ENCODE results near the gene STIM1.

The STIM1 gene

DNA sequence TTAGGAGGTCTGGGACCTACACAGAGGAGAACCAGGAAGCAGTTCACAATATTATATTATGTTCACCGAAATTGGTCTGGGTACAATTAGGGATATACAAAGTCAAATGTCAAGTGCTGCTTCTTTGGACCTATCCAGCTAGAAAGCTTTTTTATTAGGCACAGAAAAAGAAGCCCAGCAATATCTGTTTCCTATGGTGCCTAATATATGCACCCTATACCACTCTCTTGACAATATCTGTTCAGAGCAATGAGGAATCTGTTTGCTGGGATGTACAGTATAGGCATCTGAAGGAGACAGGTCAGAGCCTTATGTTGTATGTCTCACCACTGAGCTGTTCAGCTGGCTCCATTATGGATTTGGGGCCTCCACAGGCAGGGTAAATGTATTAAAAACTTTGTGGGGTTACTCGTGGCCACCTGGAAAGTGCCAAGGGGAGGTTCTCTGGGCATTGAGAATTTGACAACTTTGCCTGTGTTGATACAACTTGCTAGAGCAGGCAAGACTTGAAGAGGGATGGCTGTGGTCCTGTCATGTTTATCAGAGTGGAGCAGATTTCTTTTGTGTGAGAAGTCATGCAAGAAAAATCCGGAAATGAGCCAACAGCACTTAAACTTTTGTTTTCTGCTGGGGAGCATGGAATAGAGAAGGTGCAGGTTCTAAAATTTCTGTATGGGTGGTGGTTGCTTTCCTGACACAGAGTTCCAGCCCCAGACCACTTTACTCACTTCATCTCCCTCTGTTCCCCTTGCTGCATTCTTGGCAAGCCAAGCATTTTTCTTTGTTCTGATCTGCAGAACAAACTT, 10.1 kb downstream of the STIM1 start:
- H3K27ac ChIP-seq (replicated peaks), result peak overlapping the region; percentile 59
- no peaks in the 10 kb centered on the region for H3K27me3 ChIP-seq (ENCODE audit: insufficient read depth, poor library complexity, severe bottlenecking)
- DNase-seq (ENCODE audit: low read depth in 1 of 2, low spot score in 1 of 2), result peak in 1 of 2 experiments; percentile 32
- TF ChIP-seq POLR2AphosphoS5 (IDR thresholded peaks at IDR 0.05; ENCODE audit: low read depth) (no peak), GABPA (IDR thresholded peaks at IDR 0.05; ENCODE audit: low read depth) (no peak), SPI1 (IDR thresholded peaks at IDR 0.05; ENCODE audit: borderline replicate concordance, low read depth) (no peak)
- TF ChIP-seq, protein P1, sequence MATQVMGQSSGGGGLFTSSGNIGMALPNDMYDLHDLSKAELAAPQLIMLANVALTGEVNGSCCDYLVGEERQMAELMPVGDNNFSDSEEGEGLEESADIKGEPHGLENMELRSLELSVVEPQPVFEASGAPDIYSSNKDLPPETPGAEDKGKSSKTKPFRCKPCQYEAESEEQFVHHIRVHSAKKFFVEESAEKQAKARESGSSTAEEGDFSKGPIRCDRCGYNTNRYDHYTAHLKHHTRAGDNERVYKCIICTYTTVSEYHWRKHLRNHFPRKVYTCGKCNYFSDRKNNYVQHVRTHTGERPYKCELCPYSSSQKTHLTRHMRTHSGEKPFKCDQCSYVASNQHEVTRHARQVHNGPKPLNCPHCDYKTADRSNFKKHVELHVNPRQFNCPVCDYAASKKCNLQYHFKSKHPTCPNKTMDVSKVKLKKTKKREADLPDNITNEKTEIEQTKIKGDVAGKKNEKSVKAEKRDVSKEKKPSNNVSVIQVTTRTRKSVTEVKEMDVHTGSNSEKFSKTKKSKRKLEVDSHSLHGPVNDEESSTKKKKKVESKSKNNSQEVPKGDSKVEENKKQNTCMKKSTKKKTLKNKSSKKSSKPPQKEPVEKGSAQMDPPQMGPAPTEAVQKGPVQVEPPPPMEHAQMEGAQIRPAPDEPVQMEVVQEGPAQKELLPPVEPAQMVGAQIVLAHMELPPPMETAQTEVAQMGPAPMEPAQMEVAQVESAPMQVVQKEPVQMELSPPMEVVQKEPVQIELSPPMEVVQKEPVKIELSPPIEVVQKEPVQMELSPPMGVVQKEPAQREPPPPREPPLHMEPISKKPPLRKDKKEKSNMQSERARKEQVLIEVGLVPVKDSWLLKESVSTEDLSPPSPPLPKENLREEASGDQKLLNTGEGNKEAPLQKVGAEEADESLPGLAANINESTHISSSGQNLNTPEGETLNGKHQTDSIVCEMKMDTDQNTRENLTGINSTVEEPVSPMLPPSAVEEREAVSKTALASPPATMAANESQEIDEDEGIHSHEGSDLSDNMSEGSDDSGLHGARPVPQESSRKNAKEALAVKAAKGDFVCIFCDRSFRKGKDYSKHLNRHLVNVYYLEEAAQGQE (IDR thresholded peaks at IDR 0.05; ENCODE audit: insufficient replicate concordance, low read depth), result no peak
- TF ChIP-seq, protein P2, sequence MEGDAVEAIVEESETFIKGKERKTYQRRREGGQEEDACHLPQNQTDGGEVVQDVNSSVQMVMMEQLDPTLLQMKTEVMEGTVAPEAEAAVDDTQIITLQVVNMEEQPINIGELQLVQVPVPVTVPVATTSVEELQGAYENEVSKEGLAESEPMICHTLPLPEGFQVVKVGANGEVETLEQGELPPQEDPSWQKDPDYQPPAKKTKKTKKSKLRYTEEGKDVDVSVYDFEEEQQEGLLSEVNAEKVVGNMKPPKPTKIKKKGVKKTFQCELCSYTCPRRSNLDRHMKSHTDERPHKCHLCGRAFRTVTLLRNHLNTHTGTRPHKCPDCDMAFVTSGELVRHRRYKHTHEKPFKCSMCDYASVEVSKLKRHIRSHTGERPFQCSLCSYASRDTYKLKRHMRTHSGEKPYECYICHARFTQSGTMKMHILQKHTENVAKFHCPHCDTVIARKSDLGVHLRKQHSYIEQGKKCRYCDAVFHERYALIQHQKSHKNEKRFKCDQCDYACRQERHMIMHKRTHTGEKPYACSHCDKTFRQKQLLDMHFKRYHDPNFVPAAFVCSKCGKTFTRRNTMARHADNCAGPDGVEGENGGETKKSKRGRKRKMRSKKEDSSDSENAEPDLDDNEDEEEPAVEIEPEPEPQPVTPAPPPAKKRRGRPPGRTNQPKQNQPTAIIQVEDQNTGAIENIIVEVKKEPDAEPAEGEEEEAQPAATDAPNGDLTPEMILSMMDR (IDR thresholded peaks at IDR 0.05; ENCODE audit: insufficient read depth, low read length), result no peak
- no peak overlapping the region for H3K4me3 ChIP-seq (replicated peaks; ENCODE audit: insufficient read depth, low read length)

DNA sequence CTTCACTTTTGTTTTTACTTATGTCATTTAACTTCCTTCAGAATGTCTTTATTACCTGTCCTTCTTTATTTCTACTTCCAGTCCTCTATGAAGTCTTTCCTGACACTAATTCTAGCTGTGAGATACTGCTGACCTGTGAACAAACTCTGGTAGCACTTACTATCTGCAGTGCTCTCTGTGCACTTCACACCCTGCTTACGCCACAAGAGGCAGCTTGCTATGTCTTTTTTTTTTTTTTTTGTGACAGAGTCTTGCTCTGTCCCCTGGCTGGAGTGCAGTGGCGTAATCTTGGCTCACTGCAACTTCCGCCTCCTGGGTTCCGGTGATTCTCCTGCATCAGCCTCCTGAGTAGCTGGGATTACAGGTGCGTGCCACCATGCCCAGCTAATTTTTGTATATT, 10.7 kb downstream of the STIM1 start:
- DNase-seq (ENCODE audit: low read depth in 1 of 2, low spot score in 1 of 2), result peak; percentile 63 to 91
- no peaks in the 10 kb centered on the region for H3K27me3 ChIP-seq (ENCODE audit: insufficient read depth, poor library complexity, severe bottlenecking)
- peak; percentile 68 for TF ChIP-seq GABPA (IDR thresholded peaks at IDR 0.05; ENCODE audit: low read depth)
- TF ChIP-seq, protein P2 (IDR thresholded peaks at IDR 0.05; ENCODE audit: insufficient read depth, low read length), result no peak
- H3K27ac ChIP-seq (replicated peaks), result peak overlapping the region; percentile 59
- no peak overlapping the region for H3K4me3 ChIP-seq (replicated peaks; ENCODE audit: insufficient read depth, low read length)

DNA sequence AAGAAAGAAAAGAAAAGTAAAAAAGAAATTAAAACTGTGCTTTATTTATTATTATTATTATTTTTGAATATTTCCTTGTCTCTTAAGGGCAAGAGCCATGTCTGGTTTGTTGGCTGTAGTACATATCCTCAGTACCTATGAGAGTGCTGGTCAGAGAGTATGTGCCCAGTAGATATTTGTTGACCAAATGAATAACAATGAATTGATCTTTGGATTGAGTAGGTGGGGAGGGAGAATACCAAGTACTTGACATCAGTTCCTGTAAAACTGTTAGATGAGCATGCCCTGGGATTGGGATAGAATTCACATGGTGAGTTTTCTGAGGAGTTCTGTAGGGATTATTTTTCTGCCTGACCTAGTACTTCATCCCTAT, 11.4 kb downstream of the STIM1 start:
- no peak for DNase-seq (ENCODE audit: low read depth in 1 of 2, low spot score in 1 of 2)
- Histone ChIP-seq H3K4me3 (replicated peaks; ENCODE audit: insufficient read depth, low read length) (no peak overlapping the region), H3K27ac (replicated peaks) (peak overlapping the region; percentile 43), H3K27me3 (ENCODE audit: insufficient read depth, poor library complexity, severe bottlenecking) (no peaks in the 10 kb centered on the region)
- TF ChIP-seq GABPA (IDR thresholded peaks at IDR 0.05; ENCODE audit: low read depth) (no peak), SPI1 (IDR thresholded peaks at IDR 0.05; ENCODE audit: borderline replicate concordance, low read depth) (no peak), POLR2AphosphoS5 (IDR thresholded peaks at IDR 0.05; ENCODE audit: low read depth) (no peak)
- TF ChIP-seq, protein P2 (IDR thresholded peaks at IDR 0.05; ENCODE audit: insufficient read depth, low read length), result no peak
- TF ChIP-seq, protein P1 (IDR thresholded peaks at IDR 0.05; ENCODE audit: insufficient replicate concordance, low read depth), result no peak

Measured in HL-60 (cell line).